Suppressor macrophage treated with lipopolysaccharide for 1 hour (primary cell): ENCODE results near the gene GABBR2.

ENCODE experiments used
- DNase-seq, 3 donors: peaks; one replicate each; pipeline ENCODE4 v3.0.0-alpha.2; 2020 to 2022

Gene GABBR2

DNA sequence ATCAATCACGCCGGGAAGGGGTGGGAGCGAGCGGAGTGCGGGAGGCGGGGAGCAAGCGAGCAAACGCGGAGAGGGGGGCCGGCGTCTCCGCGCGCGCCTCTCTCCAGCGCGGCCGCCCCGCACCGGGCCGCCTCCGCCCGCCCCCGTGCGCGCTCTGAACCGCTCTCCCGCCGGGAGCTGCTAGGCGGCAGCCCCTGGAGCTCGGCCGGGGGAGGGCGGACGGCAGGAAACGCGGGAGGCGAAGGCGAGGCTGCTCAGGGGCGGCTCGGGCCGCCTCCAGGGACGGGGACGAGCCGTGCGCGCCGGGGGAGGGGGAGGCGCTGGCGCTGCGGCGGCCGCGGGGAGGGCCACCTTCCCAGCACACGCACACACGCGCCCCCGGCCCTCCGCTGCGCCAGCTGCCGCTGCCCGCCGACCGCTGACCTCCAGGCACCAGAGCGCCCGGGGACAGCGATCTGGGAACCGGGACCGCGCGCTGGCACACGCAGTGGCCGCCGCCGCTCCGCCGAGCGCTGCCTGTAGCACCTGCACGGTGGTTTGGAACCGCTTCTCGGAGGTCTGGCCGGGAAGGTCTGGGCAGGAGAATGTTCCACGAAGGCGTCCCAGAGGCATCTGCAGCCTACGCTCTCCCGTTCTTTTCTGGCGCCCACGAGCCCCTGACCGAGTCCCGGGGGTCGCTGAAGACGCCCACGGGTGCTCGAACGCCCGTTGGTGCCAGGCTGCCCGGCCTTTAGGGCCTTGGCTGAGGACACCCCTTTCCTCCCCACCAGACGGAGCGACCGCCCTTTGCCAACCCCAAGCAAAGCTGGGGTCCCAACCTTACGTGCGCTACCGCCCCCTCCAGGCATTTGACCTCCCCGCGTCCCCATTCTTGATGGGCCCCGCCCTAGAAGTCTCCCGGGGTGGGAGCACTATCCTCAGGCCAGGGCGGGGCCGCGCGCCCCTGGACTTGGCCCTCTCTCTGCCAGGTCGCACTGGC, at the start of gene GABBR2:
TSS of gene GABBR2 (minus strand) at position 3 of the 979 bp plus-strand sequence. CDS start 198 bp downstream, outside the sequence.
- peak in 1 of 3 donors; percentile 10 for DNase-seq

DNA sequence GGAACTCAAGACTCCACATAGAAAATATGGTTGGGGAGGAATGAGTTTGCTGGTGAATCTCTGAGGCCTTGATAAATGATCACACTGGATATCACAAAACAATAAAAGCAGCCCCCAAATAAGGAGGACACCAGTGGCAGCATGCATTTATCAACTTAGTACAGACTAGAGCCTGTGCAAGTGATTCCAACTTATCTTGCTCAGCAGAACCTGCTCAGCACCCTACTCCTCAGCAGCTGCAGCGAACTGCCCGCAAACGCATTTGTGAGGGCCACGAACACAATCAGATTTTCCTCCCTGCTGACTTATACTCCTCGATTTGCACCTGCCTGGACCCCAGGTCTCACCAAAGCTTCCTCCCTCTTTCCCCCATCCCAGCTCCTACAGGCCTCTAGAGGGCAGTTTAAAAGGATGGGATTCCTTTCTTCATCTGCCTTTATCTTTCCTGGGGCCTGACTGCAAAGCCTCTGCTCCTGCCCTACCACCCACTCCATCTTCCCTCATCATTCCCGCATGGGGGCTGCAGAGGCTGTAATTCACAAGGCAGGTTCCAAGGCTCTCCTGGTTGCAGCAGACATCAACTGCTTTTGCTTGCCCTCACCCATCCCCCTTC, 46.4 kb upstream of the GABBR2 start:
- no peak for DNase-seq

DNA sequence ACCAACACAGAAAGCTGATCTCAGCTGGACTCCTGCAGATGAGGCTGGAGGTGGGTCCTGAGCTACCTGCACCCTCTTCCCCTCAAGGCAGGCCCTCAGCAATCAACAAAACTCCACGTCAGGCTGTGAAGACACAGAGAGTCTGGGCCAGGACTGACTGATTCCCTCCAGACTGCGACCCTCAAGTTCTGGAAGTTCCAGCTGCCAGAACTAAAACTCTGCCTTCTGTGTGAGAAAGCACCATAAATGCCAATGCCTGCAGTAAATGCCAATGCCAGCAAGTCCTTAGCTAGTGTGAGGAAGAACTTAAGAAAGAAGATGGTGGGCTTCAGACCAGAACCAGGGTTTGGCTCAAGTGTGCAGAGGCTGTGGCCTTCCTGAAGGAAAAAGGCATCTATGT, 42.5 kb upstream of the GABBR2 start:
- no peak for DNase-seq

- DNase-seq = peak; percentile 61 to 85 (median 82)
These were observed 41.8 kb upstream of the GABBR2 start for GRCh38 chr9:98750364-98751060.

GRCh38 chr9:98747476-98747875, 38.7 kb upstream of the GABBR2 start:
- DNase-seq = no peak

- no peak for DNase-seq
These were observed 36.7 kb upstream of the GABBR2 start for GRCh38 chr9:98745470-98745869.

DNA sequence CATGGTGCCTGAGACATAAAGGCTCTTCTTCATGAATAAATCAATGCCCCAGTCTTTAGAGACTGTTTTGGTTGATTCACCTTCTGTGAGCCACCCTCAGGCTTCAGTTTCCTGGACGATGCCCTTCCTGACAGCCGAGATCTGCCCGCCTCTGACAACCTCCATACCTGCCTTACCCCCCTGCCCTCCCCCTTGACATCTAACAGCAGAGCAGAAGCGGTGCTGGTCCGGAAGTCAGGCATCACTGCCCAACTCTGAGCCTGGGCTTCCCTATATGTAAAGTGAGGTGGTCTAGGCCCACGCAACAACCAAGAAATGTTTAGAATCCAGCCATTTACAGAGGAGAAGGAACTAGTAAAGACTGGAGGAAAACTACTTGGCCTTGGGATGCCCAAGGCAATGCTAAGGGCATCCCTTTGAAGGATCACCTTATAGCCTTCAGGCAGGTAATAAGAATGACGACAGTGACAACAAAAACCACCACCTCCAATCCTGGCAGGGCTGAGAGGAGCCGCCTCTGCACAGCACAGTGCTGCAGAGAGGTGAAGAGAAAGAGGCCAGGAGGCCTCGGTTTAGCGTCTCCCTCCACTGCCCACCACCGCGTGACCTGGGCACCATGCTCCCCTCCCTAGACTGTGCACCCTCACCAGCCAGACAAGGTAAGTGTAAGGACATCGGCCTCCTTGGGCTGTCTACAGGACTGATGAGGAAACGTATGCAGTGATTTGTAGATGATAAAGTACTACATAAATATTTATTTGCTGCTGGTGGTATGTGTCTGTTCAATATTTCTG, 35.3 kb upstream of the GABBR2 start:
- DNase-seq = no peak

DNA sequence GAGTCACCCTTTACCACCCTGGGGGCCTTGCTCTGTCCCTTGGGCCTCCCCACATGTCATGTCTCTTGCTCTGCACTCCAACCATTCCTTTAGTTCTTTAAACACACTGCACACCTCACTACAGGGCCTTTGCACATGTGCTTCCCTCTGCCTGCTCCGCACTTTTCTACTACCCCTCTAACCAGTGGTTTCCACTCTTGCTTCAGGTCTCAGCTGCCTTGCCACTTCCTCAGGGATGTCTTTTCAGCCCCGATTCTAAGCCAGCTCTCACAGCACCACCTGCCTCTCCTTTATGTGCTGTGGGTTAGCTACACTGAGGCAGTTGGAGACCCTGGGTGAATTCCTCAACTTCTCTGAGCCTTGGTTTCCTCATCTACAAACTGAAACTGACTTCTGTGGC, 34.6 kb upstream of the GABBR2 start:
- no peak for DNase-seq

DNA sequence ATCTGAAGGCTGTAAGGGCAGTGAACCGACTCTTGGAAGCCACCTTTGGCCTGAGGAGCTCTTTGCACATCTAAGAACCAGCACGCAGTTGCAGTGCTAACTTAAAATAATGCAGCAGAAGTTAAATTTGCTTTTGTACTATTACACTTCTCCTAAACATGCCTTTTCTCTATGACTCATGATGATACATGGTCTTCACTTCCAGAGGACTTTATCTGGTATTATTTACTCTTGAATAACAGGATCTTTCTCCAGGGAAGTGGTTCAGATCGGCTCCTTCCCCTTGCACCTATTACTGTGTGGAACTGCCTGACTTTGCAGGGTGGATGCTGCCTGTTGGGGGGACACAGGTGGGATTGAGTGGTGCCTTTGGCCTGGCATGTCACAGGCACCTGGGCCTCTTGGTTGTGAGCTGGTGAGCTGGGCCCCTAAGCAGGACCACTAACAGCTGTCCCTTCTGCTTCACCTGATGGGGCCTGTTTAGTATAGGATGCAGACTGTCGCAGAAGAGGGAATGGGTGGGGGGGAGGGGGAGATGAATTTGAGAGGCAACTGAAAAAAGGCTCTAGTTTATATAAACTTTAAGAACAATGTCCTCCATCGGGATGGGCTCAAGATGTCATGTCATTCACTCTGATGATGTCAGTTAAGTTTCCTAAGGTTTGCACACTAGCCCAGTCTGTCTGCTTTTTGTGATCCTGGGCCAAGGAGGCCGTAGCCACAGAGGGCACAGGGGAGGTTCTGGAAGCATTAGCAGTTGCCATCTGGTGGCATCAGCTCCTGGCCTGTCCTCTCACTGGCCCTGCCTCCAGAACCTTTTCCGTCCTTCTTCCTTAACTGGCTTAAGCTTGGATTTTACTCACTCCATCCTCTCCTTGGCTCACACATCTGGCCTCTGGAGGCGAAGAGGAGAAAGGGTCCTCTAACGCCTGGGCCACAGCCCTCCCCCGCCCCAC, 33.9 kb upstream of the GABBR2 start:
- no peak for DNase-seq

DNA sequence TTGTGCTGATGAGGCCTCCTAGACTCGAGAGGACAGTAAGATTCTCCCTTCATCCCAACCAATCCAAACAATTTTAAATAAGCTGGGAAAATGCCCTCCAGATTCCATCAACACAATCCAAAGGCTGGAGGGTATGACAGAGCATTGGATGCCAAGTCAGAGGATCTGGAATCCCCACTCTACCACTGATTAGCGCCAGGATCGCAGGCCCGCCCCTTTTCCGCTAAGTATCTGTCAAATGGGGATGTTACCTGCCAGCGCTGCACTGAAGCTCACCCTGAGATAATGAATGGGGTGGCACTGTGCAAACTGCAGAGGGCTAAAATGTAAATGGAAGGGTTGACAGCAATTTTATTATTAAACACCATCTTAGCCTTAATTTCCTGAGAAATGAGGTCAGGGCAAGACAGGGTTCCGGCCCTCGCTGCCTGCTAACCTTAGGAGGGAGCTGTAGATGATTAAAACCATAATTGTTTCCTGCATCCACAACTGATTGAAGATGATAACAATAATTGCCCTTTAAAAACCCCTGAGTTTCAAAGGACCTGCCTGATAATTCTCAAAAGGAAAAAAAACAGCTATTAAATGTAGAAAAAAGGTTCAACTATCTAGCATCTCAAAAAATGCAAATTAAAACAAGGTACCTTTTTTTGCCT, 31.6 kb upstream of the GABBR2 start:
- no peak for DNase-seq

- DNase-seq = no peak
These were observed 30.0 kb upstream of the GABBR2 start for GRCh38 chr9:98738741-98739140.

DNA sequence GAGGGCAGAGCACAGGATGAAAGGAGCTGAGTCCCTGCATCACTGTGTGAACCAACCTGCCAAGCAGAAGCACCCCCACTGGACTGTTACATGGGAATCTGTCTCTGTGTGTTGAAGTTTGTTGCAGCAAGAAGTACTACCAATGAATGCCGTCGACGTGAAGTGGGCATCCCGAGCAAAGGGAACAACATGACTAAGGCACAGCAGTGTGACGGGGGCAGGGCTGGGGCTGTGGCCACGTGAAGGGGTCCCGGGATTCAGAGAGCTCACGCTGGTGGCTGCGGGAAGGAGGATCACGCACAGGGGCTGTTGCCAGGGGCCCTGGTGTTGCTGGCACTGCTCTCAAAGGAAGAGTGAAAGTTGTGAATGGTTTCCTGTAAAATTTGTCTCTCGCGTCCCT, 27.5 kb upstream of the GABBR2 start:
- no peak for DNase-seq

DNA sequence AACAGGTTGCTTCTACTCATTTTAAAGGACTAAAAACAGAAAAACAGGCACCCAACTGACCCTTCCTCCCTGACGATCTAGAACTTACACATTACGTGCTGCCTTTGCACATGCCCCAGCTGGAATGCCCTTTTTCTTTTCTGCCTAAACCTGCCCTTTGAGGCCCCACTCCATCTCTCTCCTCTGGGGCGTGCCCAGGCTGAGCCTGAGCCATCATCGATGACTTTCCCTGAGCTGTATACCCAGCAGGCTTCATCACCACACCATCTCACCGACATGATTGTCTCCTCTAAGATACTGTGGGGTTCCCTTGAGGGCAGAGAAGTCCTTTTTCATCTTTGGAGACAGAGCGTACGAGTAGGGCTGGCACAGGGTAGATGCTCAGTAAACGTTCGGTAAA, 24.1 kb upstream of the GABBR2 start:
- DNase-seq = no peak

DNA sequence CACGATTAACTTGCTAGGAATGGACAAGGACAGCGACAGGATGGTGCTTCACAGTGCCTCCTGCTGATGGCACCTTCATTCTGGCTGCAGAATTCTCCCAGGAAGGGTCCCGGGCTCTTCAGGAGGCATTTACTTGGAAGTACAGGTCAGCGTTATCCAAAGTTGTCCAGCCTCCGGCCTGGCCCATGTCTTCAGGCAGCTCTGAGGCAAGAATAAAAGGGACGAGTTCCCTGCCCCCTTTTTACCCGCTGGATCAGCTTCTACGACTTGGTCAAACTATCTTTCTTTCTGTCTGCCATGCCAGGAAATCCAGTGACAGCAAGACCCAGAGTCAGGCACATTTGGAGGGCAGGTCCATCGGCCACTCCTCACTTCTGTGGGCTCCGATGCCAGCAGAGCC, 23.4 kb upstream of the GABBR2 start:
- DNase-seq = no peak

DNA sequence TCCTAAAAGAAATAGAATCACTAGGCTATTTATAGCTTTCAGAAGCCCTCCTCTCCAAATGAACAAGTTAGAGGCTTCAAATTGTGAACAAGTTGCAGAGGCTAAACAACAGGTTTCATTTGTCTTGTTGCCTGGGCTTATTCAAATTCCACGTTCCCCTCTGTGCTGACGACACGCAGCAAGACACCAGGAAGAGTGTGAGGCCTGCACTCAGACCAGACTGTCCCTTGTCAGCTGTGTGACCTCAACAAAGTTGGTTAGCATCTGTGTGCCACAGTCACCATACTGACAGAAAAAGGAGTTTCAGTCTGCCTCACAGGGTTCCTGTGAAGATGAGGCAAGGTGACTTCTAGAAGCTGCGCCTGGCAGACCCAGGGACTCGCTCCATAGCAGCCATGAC, 22.1 kb upstream of the GABBR2 start:
- DNase-seq = no peak

- no peak for DNase-seq
These were observed 19.8 kb upstream of the GABBR2 start for GRCh38 chr9:98728500-98728899.

DNA sequence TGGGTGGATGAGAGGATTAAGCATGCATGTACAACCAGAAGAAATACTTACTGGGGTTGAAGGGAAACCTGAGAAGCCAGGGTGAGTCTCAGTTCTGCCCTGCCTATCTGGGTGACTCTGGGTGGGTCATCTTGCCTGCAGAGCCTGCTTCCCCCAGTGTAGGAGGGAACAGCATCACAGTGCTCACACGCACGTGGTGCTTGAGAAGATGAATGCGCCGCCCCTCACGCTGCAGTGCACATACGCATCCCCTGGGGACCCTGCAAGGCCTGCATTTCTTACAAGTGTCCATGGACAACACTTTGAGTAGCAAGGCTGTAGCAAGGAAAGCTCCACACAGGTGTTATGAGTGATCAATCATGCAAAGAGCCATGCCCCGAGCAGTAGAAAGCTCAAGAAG, 18.7 kb upstream of the GABBR2 start:
- DNase-seq = no peak

GRCh38 chr9:98726735-98727134, 18.0 kb upstream of the GABBR2 start:
- peak; percentile 79 to 86 (median 85) for DNase-seq

DNA sequence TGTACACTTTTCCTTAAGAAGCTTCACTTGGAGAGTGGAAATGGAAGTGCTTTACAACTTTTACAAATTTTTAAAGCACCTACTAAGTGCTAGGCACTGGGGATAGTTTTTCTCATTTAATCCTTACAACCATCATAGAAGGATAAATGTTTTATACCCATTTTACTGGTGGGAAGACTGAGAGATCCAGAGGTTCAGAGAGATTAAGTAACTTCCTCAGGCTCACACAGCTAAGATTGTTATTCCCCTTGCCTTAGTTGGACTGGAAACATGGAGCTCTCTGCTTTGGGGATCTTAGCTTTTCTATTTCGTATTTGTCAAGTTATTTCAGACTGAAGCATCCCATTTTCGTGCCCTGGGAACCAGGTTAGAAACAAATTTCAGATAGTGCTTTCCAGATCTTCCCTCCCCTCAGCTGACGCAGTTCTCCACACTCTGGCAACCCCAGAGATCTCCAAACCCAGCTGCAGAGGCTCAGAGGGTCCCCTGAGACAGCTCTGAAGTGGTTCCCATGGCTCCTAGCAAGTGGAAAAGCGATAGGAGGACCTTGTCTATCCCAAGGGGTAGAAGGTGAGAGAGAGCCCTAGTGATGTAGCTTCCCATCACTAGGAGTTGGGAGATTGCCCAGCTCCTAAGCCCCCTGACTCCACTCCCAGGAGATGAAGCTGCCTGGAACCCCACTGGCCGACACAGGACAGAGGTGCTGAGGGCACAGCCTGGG, 16.2 kb upstream of the GABBR2 start:
- no peak for DNase-seq

DNA sequence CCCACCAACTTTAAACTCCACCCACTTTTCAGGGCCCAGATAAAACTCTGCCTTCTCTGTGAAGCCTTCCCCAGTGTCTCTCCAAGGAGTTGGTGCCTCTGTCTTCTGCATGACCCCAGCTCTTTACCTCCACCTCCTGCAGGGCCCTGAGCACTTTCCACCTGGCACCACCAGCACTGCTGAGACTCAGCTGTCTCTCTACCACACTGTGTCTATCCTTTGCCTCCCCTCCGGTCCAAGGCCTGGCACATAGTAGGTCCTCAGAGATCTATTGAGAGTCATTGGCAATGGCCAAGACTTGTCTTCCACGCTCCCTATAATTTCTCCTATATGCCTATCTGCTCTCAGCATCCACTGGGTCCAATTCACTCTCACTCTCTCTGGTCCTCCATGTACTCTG, 12.9 kb upstream of the GABBR2 start:
- no peak for DNase-seq
